CD4-positive, alpha-beta T cell (primary cell): ENCODE results near the gene CEP112. TPM values are rescaled to one million over a fixed set of nuclear protein-coding genes. Genes with fewer than 3 reads are reported as not detected.

Experiments used
- ATAC-seq: fragments of 200-7000 bp; cut with Tn5 transposase; one replicate; pipeline ENCODE4 v1.10.0; 2022; ENCODE audit warnings: mild to moderate bottlenecking; ENCODE audit not compliant: poor library complexity
- CTCF ChIA-PET: fragments of 350-600 bp; sonication (Branson Sonifier 250); formaldehyde crosslinking; loops from one replicate; lab custom pipeline; 2021; ENCODE audit warnings: antibody characterized with exemption, inconsistent platforms; lab: Charles Lee
- POLR2A ChIA-PET: fragments of 350-600 bp; sonication (Branson Sonifier 250); formaldehyde crosslinking; loops from one replicate; lab custom pipeline; 2021; ENCODE audit warnings: antibody characterized with exemption, inconsistent platforms; lab: Charles Lee
- DNase-seq, 14 experiments: peaks; one replicate each; pipeline ENCODE4 v3.0.0-alpha.2; 2013 to 2020; ENCODE audit warnings: mixed read lengths in 2 of 14
- H3K27ac ChIP-seq, 2 donors: one replicate each; pipeline versions ENCODE4 v1.5.1 to v1.7.0; 2013; ENCODE audit warnings: low read length in 2 of 2, low read depth in 1 of 2, mild to moderate bottlenecking in 1 of 2
- H3K27me3 ChIP-seq, 2 experiments: 1 replicate in 1 of 2; 2 replicates in 1 of 2; pipeline versions ENCODE4 v1.6.1 to v1.7.0; 2013; ENCODE audit warnings: low read length in 2 of 2, control low read depth in 1 of 2, mild to moderate bottlenecking in 1 of 2, moderate library complexity in 1 of 2; ENCODE audit not compliant: insufficient read depth in 2 of 2, control insufficient read depth in 1 of 2
- H3K36me3 ChIP-seq: one replicate; pipeline ENCODE4 v1.6.1; 2013; ENCODE audit warnings: low read length, control low read depth; ENCODE audit not compliant: insufficient read depth
- H3K4me1 ChIP-seq: one replicate; pipeline ENCODE4 v1.6.1; 2013; ENCODE audit warnings: low read length, control low read depth; ENCODE audit not compliant: insufficient read depth
- H3K4me3 ChIP-seq: one replicate; pipeline ENCODE4 v1.5.1; 2013; ENCODE audit warnings: mild to moderate bottlenecking, low read length, moderate library complexity
- H3K9me3 ChIP-seq, 2 experiments: 1 replicate in 1 of 2; 2 replicates in 1 of 2; pipeline versions ENCODE4 v1.6.1 to v1.7.0; 2013; ENCODE audit warnings: low read length in 2 of 2, mild to moderate bottlenecking in 2 of 2, control low read depth in 1 of 2, moderate library complexity in 1 of 2; ENCODE audit not compliant: control insufficient read depth in 1 of 2, insufficient read depth in 1 of 2
- H3K27ac Mint-ChIP-seq: one replicate; pipeline ENCODE4 v1.8.0; 2020; ENCODE audit warnings: mixed read lengths
- H3K27me3 Mint-ChIP-seq: one replicate; pipeline ENCODE4 v1.8.0; 2021; ENCODE audit warnings: mixed read lengths
- H3K36me3 Mint-ChIP-seq: one replicate; pipeline ENCODE4 v1.8.0; 2021; ENCODE audit warnings: low read depth, mixed read lengths
- H3K4me1 Mint-ChIP-seq: one replicate; pipeline ENCODE4 v1.8.0; 2021; ENCODE audit warnings: low read depth, mixed read lengths
- H3K4me3 Mint-ChIP-seq: one replicate; pipeline ENCODE4 v1.8.0; 2020; ENCODE audit warnings: mild to moderate bottlenecking, mixed read lengths
- H3K9me3 Mint-ChIP-seq: one replicate; pipeline ENCODE4 v1.8.0; 2020; ENCODE audit warnings: mixed read lengths
- CTCF ChIP-seq: fragments of 200-600 bp; IDR thresholded peaks from one replicate; pipeline ENCODE4 v1.8.0; 2022; ENCODE audit warnings: antibody characterized with exemption, mild to moderate bottlenecking
- intact Hi-C, 2 experiments: fragments of 100-400 bp; cut with DNase I in 1 of 2; cut with micrococcal nuclease in 1 of 2; formaldehyde crosslinking; loops; one replicate each; pipeline versions ENCODE4 v1.15.1 to v1.9.0; 2023 to 2025; cut with DNase I, micrococcal nuclease
- total RNA-seq, 174 experiments: library from RNA in 2 of 174; stranded (reverse) in 2 of 174; gene quantifications; one replicate each; pipeline ENCODE4 v1.2.3 and lab custom pipeline; 2021 to 2026

CEP112 gene
- total RNA-seq, 2 experiments from 2014 or later: 1.6 to 2.2 TPM

- no peak for TF ChIP-seq CTCF
- H3K4me3 Mint-ChIP-seq: no peak overlapping the region
These were observed 335.1 kb downstream of the CEP112 start for GRCh38 chr17:65856865-65857264.

DNA sequence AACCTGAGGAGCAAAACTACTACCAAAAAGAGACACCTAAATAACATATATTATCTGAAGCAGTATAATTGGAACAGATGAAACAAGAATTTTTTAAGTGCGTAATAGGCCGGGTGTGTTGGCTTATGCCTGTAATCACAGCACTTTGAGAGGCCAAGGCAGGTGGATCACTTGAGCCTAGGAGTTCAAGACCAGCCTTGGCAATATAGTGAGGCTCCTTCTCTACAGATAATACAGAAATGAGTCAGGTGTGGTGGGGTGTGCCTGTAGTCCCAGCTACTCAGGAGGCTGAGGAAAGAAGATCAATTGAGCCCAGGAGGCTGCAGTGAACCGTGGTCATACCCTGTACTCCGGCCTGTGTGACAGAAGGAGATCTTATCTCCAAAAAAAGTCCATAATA, 336.3 kb downstream of the CEP112 start:
- Histone ChIP-seq H3K4me1 (no peaks in the 10 kb centered on the region), H3K27me3 (no peaks in the 10 kb centered on the region), H3K36me3 (no peaks in the 10 kb centered on the region), H3K27ac (no peak overlapping the region), H3K9me3 (no peaks in the 10 kb centered on the region), H3K4me3 (no peak overlapping the region)
- Mint-ChIP-seq H3K9me3 (no peaks in the 10 kb centered on the region), H3K27me3 (peaks cover 5% of the 10 kb centered on the region), H3K36me3 (no peaks in the 10 kb centered on the region), H3K27ac (no peak overlapping the region), H3K4me3 (no peak overlapping the region), H3K4me1 (no peaks in the 10 kb centered on the region)
- POLR2A ChIA-PET: no interaction called here
- TF ChIP-seq CTCF: no peak
- intact Hi-C loops: no loop called here
- CTCF ChIA-PET: no interaction called here
- ATAC-seq (no peak), DNase-seq (no peak)

More at GRCh38 chr17:65856865-65857264, 335.1 kb downstream of the CEP112 start:
- Histone ChIP-seq H3K9me3 (no peaks in the 10 kb centered on the region), H3K4me1 (no peaks in the 10 kb centered on the region), H3K36me3 (no peaks in the 10 kb centered on the region), H3K27me3 (no peaks in the 10 kb centered on the region), H3K4me3 (no peak overlapping the region), H3K27ac (no peak overlapping the region)
- CTCF ChIA-PET: no interaction called here
- POLR2A ChIA-PET: no interaction called here
- DNase-seq (no peak), ATAC-seq (no peak)
- H3K4me1 Mint-ChIP-seq: no peaks in the 10 kb centered on the region
- intact Hi-C loops: no loop called here
- no peaks in the 10 kb centered on the region for H3K36me3 Mint-ChIP-seq
- no peak overlapping the region for H3K27ac Mint-ChIP-seq
- H3K9me3 Mint-ChIP-seq: no peaks in the 10 kb centered on the region
- peaks cover 5% of the 10 kb centered on the region for H3K27me3 Mint-ChIP-seq

- no peaks in the 10 kb centered on the region for H3K9me3 Mint-ChIP-seq
- POLR2A ChIA-PET: no interaction called here
- H3K4me1 ChIP-seq: no peaks in the 10 kb centered on the region
- H3K9me3 ChIP-seq: no peaks in the 10 kb centered on the region
- no peak overlapping the region for H3K4me3 Mint-ChIP-seq
- no peak overlapping the region for H3K4me3 ChIP-seq
- no peak for ATAC-seq
- H3K4me1 Mint-ChIP-seq: no peaks in the 10 kb centered on the region
- intact Hi-C loops: no loop called here
- CTCF ChIA-PET: interaction anchor here (1.6 kb wide), 1 partner anchor 17 kb away, joined by 3 read pairs; no protein-coding TSS in a partner anchor
- no peaks in the 10 kb centered on the region for H3K36me3 Mint-ChIP-seq
- no peak for DNase-seq
- H3K36me3 ChIP-seq: no peaks in the 10 kb centered on the region
- H3K27me3 ChIP-seq: no peaks in the 10 kb centered on the region
- TF ChIP-seq CTCF: no peak
- no peak overlapping the region for H3K27ac ChIP-seq
- no peak overlapping the region for H3K27ac Mint-ChIP-seq
- H3K27me3 Mint-ChIP-seq: peaks cover 5% of the 10 kb centered on the region
These were observed 336.7 kb downstream of the CEP112 start for GRCh38 chr17:65855245-65855644.
